HG02642 (cell line): ENCODE measurements around the gene ADK.

Source experiments
- ATAC-seq: cut with Tn5 transposase; IDR thresholded peaks from one replicate; pipeline ENCODE4 v1.9.1; 2021; ENCODE audit warnings: mild to moderate bottlenecking; ENCODE audit not compliant: unreplicated experiment, poor library complexity

The ADK gene

GRCh38 chr10:74582566-74582965 is 431.5 kb downstream of the ADK start:
- ATAC-seq: no peak

- ATAC-seq: peak; percentile 83
These were observed 434.4 kb downstream of the ADK start for GRCh38 chr10:74585231-74586087.

- ATAC-seq: peak; percentile 22
These were observed 435.1 kb downstream of the ADK start for GRCh38 chr10:74586088-74586585.

- no peak for ATAC-seq
These were observed 436.3 kb downstream of the ADK start for GRCh38 chr10:74587109-74587854.

GRCh38 chr10:74589226-74589673 is 438.2 kb downstream of the ADK start:
- no peak for ATAC-seq

- ATAC-seq: no peak
These were observed 438.8 kb downstream of the ADK start for GRCh38 chr10:74589851-74590250.

GRCh38 chr10:74593470-74593869 is 442.4 kb downstream of the ADK start:
- ATAC-seq: no peak

GRCh38 chr10:74596713-74597112 is 445.7 kb downstream of the ADK start:
- ATAC-seq: no peak

- ATAC-seq: no peak
These were observed 448.0 kb downstream of the ADK start for GRCh38 chr10:74598891-74599566.

- ATAC-seq: no peak
These were observed 448.7 kb downstream of the ADK start for GRCh38 chr10:74599672-74600071.

GRCh38 chr10:74600170-74600569 is 449.1 kb downstream of the ADK start:
- no peak for ATAC-seq

GRCh38 chr10:74602576-74602975 is 451.6 kb downstream of the ADK start:
- ATAC-seq: no peak

GRCh38 chr10:74610299-74610698 is 459.3 kb downstream of the ADK start:
- no peak for ATAC-seq

GRCh38 chr10:74612195-74612594 is 461.2 kb downstream of the ADK start:
- no peak for ATAC-seq

GRCh38 chr10:74620626-74621025 is 469.6 kb downstream of the ADK start:
- ATAC-seq: no peak

GRCh38 chr10:74623786-74624185 is 472.8 kb downstream of the ADK start:
- no peak for ATAC-seq

GRCh38 chr10:74624501-74624900 is 473.5 kb downstream of the ADK start:
- ATAC-seq: no peak

- ATAC-seq: no peak
These were observed 477.1 kb downstream of the ADK start for GRCh38 chr10:74628136-74628535.

GRCh38 chr10:74634995-74635536 is 484.0 kb downstream of the ADK start:
- no peak for ATAC-seq

GRCh38 chr10:74635655-74636054 is 484.6 kb downstream of the ADK start:
- ATAC-seq: no peak
